ENCODE results near the gene ITGB2. TPM values are rescaled to one million over a fixed set of nuclear protein-coding genes. Genes with fewer than 3 reads are reported as not detected.

The ITGB2 gene
- total RNA-seq, 1 experiment from 2014 or later: 24.8 TPM

- H3K27ac Mint-ChIP-seq (ENCODE audit: low read depth, unreplicated experiment): no peak overlapping the region
- intact Hi-C loops (cut with micrococcal nuclease): no loop called here
- H3K4me1 Mint-ChIP-seq (ENCODE audit: insufficient read depth, unreplicated experiment): peaks cover 14% of the 10 kb centered on the region
- H3K4me3 Mint-ChIP-seq (ENCODE audit: unreplicated experiment): no peak overlapping the region
- no peaks in the 10 kb centered on the region for H3K27me3 Mint-ChIP-seq (ENCODE audit: insufficient read depth, unreplicated experiment)
- no peak for DNase-seq (ENCODE audit: unreplicated experiment)
- H3K36me3 Mint-ChIP-seq (ENCODE audit: insufficient read depth, unreplicated experiment): no peaks in the 10 kb centered on the region
- BruUV-seq (replicated peaks): no TSS peak
- no peak for TF ChIP-seq CTCF (IDR thresholded peaks at IDR 0.05; ENCODE audit: unreplicated experiment)
- CTCF ChIA-PET: interaction anchor here (1.0 to 4.7 kb wide), 3 partner anchors 15 to 134 kb away, joined by 4 to 32 read pairs (median 5); partner anchors contain the start of gene UBE2G2
- POLR2A ChIA-PET: interaction anchor here (1.0 kb wide), 1 partner anchor 89 kb away, joined by 3 read pairs; no protein-coding TSS in a partner anchor
- H3K9me3 Mint-ChIP-seq (ENCODE audit: unreplicated experiment): no peaks in the 10 kb centered on the region
Measured at GRCh38 chr21:44934797-44935532, 14.3 kb upstream of the ITGB2 start.

GRCh38 chr21:44934276-44934675 lies 13.6 kb upstream of the ITGB2 start:
- H3K4me1 Mint-ChIP-seq (ENCODE audit: insufficient read depth, unreplicated experiment): peaks cover 20% of the 10 kb centered on the region
- H3K27ac Mint-ChIP-seq (ENCODE audit: low read depth, unreplicated experiment): no peak overlapping the region
- H3K27me3 Mint-ChIP-seq (ENCODE audit: insufficient read depth, unreplicated experiment): no peaks in the 10 kb centered on the region
- CTCF ChIA-PET: interaction anchor here (1.4 to 4.7 kb wide), 2 partner anchors 16 to 134 kb away, joined by 4 to 32 read pairs; partner anchors contain the start of gene UBE2G2
- TF ChIP-seq CTCF (IDR thresholded peaks at IDR 0.05; ENCODE audit: unreplicated experiment): no peak
- no peaks in the 10 kb centered on the region for H3K9me3 Mint-ChIP-seq (ENCODE audit: unreplicated experiment)
- no peak overlapping the region for H3K4me3 Mint-ChIP-seq (ENCODE audit: unreplicated experiment)
- no TSS peak for BruUV-seq (replicated peaks)
- no peak for DNase-seq (ENCODE audit: unreplicated experiment)
- POLR2A ChIA-PET: no interaction called here
- intact Hi-C loops (cut with micrococcal nuclease): no loop called here
- peaks cover 7% of the 10 kb centered on the region for H3K36me3 Mint-ChIP-seq (ENCODE audit: insufficient read depth, unreplicated experiment)

- Mint-ChIP-seq H3K27ac (ENCODE audit: low read depth, unreplicated experiment) (no peak overlapping the region), H3K9me3 (ENCODE audit: unreplicated experiment) (no peaks in the 10 kb centered on the region), H3K4me3 (ENCODE audit: unreplicated experiment) (no peak overlapping the region), H3K27me3 (ENCODE audit: insufficient read depth, unreplicated experiment) (no peaks in the 10 kb centered on the region), H3K4me1 (ENCODE audit: insufficient read depth, unreplicated experiment) (peaks cover 20% of the 10 kb centered on the region), H3K36me3 (ENCODE audit: insufficient read depth, unreplicated experiment) (peaks cover 7% of the 10 kb centered on the region)
- no peak for TF ChIP-seq CTCF (IDR thresholded peaks at IDR 0.05; ENCODE audit: unreplicated experiment)
- intact Hi-C loops (cut with micrococcal nuclease): no loop called here
- DNase-seq (ENCODE audit: unreplicated experiment): no peak
- POLR2A ChIA-PET: no interaction called here
- no TSS peak for BruUV-seq (replicated peaks)
- CTCF ChIA-PET: interaction anchor here (1.4 to 4.7 kb wide), 2 partner anchors 16 to 133 kb away, joined by 4 to 32 read pairs; partner anchors contain the start of gene UBE2G2
Measured at GRCh38 chr21:44933918-44934260, 13.2 kb upstream of the ITGB2 start.

- Mint-ChIP-seq H3K27ac (ENCODE audit: low read depth, unreplicated experiment) (no peak overlapping the region), H3K9me3 (ENCODE audit: unreplicated experiment) (no peaks in the 10 kb centered on the region), H3K36me3 (ENCODE audit: insufficient read depth, unreplicated experiment) (peaks cover 7% of the 10 kb centered on the region), H3K27me3 (ENCODE audit: insufficient read depth, unreplicated experiment) (no peaks in the 10 kb centered on the region), H3K4me3 (ENCODE audit: unreplicated experiment) (no peak overlapping the region), H3K4me1 (ENCODE audit: insufficient read depth, unreplicated experiment) (peaks cover 21% of the 10 kb centered on the region)
- CTCF ChIA-PET: interaction anchor here (0.9 to 4.7 kb wide), 3 partner anchors 42 to 204 kb away, joined by 3 to 32 read pairs (median 4); partner anchors contain the start of gene UBE2G2
- DNase-seq (ENCODE audit: unreplicated experiment): no peak
- BruUV-seq (replicated peaks): no TSS peak
- no peak for TF ChIP-seq CTCF (IDR thresholded peaks at IDR 0.05; ENCODE audit: unreplicated experiment)
- POLR2A ChIA-PET: no interaction called here
- intact Hi-C loops (cut with micrococcal nuclease): no loop called here
Measured at GRCh38 chr21:44933199-44933917, 12.7 kb upstream of the ITGB2 start.

Data from MCF 10A (cell line).